WERI-Rb-1 (cell line): ENCODE measurements around the gene BCAS3.

Experiments used
- DNase-seq: peaks from one replicate; pipeline ENCODE4 v3.0.0-alpha.2; 2020
- H3K27ac ChIP-seq: fragments of 250-450 bp; sonication (Bioruptor Pico); 2 replicates; pipeline ENCODE4 v1.5.1; 2020; ENCODE audit warnings: mild to moderate bottlenecking, moderate library complexity
- H3K27me3 ChIP-seq: fragments of 250-450 bp; sonication (Bioruptor Pico); 2 replicates; pipeline ENCODE4 v1.5.1; 2021; ENCODE audit warnings: mild to moderate bottlenecking, low read depth, moderate library complexity; ENCODE audit not compliant: insufficient read depth, severe bottlenecking
- H3K36me3 ChIP-seq: fragments of 250-450 bp; sonication (Bioruptor Pico); 2 replicates; pipeline ENCODE4 v1.5.1; 2020; ENCODE audit warnings: mild to moderate bottlenecking, moderate library complexity
- H3K4me3 ChIP-seq: 2 replicates; pipeline ENCODE4 v1.5.1; 2011; ENCODE audit warnings: low read depth, mild to moderate bottlenecking, control low read depth, low read length
- H3K9me3 ChIP-seq: fragments of 250-450 bp; sonication (Bioruptor Pico); 2 replicates; pipeline ENCODE4 v1.5.1; 2021; ENCODE audit warnings: mild to moderate bottlenecking, moderate library complexity; ENCODE audit not compliant: severe bottlenecking
- TF ChIP-seq, protein P1 (sequence below): IDR thresholded peaks from 2 replicates; pipeline ENCODE4 v1.5.1; 2011; ENCODE audit warnings: low read depth, mild to moderate bottlenecking, control low read depth, inconsistent platforms, low read length

BCAS3 gene

DNA sequence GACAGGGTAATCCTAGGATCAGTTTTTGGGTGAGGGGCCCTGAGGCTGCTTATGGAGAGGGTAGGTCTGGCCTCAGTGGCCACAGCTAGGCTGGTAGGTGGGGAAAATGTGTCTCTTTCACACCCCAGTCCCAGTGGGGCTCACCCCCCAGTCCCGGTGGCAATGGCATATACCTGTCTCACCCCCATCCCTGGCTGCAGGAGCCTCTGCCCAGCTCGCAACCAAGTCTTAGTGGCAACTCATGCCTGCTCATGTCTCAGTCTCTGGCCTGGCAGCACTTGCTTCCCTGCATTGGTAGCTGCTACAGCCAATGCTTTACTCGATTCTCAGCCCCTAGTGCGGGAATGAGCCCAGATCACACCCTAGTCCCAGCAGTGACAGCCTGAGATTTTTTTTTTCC, 221.5 kb downstream of the BCAS3 start:
- DNase-seq, result no peak
- no peak overlapping the region for H3K4me3 ChIP-seq
- no peaks in the 10 kb centered on the region for H3K27me3 ChIP-seq
- no peaks in the 10 kb centered on the region for H3K36me3 ChIP-seq
- no peaks in the 10 kb centered on the region for H3K9me3 ChIP-seq
- TF ChIP-seq, protein P1, sequence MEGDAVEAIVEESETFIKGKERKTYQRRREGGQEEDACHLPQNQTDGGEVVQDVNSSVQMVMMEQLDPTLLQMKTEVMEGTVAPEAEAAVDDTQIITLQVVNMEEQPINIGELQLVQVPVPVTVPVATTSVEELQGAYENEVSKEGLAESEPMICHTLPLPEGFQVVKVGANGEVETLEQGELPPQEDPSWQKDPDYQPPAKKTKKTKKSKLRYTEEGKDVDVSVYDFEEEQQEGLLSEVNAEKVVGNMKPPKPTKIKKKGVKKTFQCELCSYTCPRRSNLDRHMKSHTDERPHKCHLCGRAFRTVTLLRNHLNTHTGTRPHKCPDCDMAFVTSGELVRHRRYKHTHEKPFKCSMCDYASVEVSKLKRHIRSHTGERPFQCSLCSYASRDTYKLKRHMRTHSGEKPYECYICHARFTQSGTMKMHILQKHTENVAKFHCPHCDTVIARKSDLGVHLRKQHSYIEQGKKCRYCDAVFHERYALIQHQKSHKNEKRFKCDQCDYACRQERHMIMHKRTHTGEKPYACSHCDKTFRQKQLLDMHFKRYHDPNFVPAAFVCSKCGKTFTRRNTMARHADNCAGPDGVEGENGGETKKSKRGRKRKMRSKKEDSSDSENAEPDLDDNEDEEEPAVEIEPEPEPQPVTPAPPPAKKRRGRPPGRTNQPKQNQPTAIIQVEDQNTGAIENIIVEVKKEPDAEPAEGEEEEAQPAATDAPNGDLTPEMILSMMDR, result no peak
- no peak overlapping the region for H3K27ac ChIP-seq

DNA sequence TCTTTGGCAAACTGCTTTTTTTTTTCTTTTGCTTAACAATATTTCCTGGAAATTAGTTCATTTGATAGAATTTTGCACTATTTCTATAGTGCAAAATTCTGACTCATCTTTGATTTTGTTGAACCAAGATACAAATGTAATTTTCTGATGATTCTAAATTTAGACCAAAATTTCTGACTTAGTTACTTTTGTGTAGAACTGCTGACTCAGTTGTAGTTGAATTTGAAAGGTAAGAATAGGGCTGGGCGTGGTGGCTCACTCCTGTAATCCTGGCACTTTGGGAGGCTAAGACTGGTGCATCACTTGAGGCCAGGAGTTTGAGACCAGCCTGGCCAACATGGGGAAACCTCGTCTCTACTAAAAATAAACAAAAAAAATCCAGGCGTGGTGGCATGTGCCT, 223.0 kb downstream of the BCAS3 start:
- no peak for DNase-seq
- Histone ChIP-seq H3K27me3 (no peaks in the 10 kb centered on the region), H3K27ac (no peak overlapping the region), H3K4me3 (no peak overlapping the region), H3K9me3 (no peaks in the 10 kb centered on the region), H3K36me3 (no peaks in the 10 kb centered on the region)
- TF ChIP-seq, protein P1, result no peak

DNA sequence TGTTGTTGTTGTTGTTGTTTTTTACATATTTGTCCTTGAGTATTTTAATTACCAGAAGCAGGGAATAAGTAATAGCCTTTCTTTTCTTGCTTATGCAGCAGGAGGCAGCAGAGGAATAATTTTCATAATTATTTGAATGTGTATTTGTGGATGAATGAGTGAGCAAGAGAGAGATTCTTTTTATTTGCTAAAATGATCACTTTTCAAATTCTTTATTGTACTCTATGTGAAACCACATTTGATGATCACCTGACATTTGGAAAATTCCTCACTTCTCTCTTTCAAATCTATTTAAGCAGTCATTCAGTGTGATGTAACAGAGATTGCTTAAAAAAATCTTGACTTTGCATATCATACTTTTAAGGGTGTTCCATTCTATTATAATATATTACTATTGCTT, 223.6 kb downstream of the BCAS3 start:
- Histone ChIP-seq H3K27me3 (no peaks in the 10 kb centered on the region), H3K9me3 (no peaks in the 10 kb centered on the region), H3K4me3 (no peak overlapping the region), H3K36me3 (no peaks in the 10 kb centered on the region), H3K27ac (no peak overlapping the region)
- DNase-seq, result no peak
- TF ChIP-seq, protein P1, result no peak

DNA sequence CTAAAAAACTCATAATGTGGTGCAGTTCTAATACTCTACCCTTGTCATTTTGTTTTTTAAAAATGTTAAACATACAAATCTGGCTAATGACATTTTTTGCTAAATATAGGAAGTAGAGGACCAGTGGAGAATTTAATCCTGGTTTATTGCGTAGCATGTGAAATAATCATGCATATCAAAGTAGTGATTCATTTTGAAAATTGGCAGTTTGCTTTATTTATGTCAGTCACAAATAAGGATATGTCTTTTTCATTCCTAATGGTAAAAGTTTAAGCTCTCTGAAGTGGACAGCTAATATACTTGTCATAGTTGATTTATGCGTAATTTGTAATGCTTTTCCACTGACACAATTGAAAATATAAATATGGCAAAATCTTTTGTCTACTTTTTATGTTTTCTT, 224.2 kb downstream of the BCAS3 start:
- no peak overlapping the region for H3K27ac ChIP-seq
- H3K9me3 ChIP-seq, result no peaks in the 10 kb centered on the region
- TF ChIP-seq, protein P1, result no peak
- no peaks in the 10 kb centered on the region for H3K27me3 ChIP-seq
- no peak overlapping the region for H3K4me3 ChIP-seq
- DNase-seq, result no peak
- H3K36me3 ChIP-seq, result no peaks in the 10 kb centered on the region

DNA sequence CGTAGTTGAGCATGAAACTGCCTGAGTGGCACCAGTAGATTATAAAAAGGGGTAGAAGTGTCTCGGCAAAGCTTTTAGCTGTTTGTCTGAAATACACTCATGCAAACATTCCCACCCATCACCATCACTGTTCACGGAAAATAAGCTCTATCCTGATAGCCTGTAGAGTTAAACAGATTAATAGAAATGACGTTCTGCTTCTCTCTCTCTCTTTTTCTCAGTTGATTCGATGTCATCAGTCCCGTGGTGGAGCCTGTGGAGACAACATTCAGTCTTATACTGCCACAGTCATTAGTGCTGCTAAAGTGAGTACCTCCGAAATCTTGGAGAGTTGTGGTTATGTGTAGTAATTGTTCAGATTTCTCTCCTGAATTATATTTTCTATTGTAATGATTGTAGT, 224.7 kb downstream of the BCAS3 start:
- Histone ChIP-seq H3K9me3 (no peaks in the 10 kb centered on the region), H3K27ac (no peak overlapping the region), H3K36me3 (no peaks in the 10 kb centered on the region), H3K4me3 (no peak overlapping the region), H3K27me3 (no peaks in the 10 kb centered on the region)
- DNase-seq, result no peak
- TF ChIP-seq, protein P1, result no peak

DNA sequence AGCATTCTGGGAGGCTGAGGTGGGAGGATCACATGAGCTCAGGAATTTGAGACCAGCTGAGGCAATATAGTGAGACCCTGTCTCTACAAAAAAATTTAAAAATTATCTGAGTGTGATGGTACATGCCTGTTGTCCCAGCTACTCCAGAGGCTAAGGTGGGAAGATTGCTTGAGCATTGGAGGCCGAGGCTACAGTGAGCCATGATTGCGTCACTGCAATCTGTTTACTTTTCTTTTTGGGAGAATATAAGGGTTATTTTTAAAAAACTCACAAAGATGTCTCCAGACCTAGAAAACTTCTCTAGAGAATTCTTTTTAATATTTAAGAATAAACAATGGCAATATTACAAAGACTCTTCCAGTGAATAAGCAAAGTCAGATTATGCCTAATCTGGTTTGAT, 226.9 kb downstream of the BCAS3 start:
- Histone ChIP-seq H3K4me3 (no peak overlapping the region), H3K27me3 (no peaks in the 10 kb centered on the region), H3K36me3 (no peaks in the 10 kb centered on the region), H3K27ac (no peak overlapping the region), H3K9me3 (no peaks in the 10 kb centered on the region)
- TF ChIP-seq, protein P1, result no peak
- DNase-seq, result no peak
